GM12875 (cell line): Measurements from ENCODE around the gene CCL20.

Experiments
- H3K4me3 ChIP-seq: one replicate; pipeline ENCODE4 v1.5.1; 2011; ENCODE audit warnings: low read depth, low read length, control low read depth
- TF ChIP-seq, protein P1 (sequence below): IDR thresholded peaks from 2 replicates; pipeline ENCODE4 v1.5.1; 2011; ENCODE audit warnings: low read depth, mild to moderate bottlenecking, control low read depth, inconsistent platforms, low read length, moderate library complexity, borderline replicate concordance; ENCODE audit not compliant: insufficient read depth

CCL20 gene

DNA sequence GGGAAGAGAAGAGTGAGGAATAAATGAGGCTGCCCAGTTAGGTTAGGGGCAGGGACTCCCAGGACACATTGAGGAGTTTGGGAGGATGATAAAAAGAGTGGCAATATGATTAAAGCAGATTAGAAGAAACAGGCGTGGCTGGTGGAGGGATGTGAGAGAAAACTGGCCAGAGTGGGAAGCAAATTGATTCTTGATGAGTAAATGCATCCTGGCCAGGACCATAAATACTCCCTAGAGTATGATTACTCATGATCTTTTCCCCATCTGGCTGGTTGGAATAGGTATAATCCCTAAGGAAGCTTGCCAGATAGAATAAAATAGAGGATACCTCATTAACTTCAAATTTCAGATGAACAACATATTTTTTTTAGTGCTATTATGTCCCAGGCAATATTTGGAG lies 36.3 kb downstream of the CCL20 start:
- TF ChIP-seq, protein P1, sequence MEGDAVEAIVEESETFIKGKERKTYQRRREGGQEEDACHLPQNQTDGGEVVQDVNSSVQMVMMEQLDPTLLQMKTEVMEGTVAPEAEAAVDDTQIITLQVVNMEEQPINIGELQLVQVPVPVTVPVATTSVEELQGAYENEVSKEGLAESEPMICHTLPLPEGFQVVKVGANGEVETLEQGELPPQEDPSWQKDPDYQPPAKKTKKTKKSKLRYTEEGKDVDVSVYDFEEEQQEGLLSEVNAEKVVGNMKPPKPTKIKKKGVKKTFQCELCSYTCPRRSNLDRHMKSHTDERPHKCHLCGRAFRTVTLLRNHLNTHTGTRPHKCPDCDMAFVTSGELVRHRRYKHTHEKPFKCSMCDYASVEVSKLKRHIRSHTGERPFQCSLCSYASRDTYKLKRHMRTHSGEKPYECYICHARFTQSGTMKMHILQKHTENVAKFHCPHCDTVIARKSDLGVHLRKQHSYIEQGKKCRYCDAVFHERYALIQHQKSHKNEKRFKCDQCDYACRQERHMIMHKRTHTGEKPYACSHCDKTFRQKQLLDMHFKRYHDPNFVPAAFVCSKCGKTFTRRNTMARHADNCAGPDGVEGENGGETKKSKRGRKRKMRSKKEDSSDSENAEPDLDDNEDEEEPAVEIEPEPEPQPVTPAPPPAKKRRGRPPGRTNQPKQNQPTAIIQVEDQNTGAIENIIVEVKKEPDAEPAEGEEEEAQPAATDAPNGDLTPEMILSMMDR, result no peak
- no peak overlapping the region for H3K4me3 ChIP-seq

DNA sequence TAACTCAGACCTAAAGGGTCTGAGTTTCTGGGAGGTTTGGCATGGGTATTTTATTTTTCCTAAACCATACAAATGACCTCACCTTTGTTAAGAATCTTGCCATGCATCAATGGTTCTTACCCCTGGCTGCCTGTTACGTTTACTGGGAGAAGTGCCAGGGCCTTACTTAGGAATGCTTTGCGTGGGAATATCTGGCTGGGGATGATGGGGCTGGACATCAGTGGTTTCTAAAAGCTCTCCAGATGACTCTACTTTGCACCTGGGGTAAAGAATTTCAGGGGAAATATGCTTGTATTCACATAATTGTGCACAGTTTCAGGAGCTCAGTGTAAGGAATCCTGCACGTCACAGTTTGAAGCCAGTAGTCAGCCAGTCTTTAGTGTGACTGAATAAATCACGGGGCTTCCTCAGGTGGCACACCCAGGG lies 39.6 kb downstream of the CCL20 start:
- TF ChIP-seq, protein P1, result no peak
- H3K4me3 ChIP-seq, result no peak overlapping the region

DNA sequence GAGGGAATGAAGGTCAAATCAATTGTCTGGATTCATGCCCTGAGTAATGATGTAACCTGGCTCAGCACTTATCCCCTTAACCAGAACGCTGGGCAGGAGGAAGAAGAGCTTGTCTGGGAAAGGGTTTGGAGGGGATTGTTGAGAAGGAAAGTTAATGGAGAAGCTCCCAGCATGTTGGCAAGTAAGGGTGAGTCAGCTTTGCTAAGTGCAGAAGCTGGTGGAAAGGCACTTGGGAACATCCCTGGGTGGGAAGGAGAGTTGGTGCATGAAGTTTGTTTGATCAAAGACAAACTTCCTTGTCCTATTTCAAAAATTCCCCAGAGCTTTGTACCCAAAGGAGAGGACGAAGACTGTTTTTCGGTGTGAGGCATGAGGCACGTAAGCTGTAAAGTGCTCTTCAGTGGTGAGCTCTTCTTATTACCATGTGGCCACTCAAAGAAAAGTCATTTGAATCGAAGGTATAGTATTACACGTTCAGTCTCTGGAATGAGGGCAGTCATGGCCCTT lies 40.2 kb downstream of the CCL20 start:
- TF ChIP-seq, protein P1, result no peak
- no peak overlapping the region for H3K4me3 ChIP-seq

DNA sequence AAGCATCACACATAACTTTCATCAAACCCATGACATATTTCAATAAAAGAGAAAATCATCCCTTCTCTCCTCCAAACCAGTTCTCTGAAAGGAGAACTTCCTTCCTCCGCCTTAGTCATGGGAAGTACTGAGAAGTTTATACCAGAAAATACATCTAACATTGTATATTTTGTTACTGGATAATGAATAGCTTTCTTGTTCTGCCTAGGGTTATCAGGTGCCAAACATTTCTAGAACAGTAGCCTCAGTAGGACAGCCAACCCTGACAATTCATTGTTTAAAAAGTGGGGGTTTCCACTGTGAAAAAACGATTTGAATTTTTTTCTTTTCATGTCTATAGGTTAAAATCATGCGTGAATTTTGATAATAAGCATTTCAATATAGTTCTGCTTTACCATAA lies 41.8 kb downstream of the CCL20 start:
- TF ChIP-seq, protein P1, result no peak
- H3K4me3 ChIP-seq, result no peak overlapping the region

DNA sequence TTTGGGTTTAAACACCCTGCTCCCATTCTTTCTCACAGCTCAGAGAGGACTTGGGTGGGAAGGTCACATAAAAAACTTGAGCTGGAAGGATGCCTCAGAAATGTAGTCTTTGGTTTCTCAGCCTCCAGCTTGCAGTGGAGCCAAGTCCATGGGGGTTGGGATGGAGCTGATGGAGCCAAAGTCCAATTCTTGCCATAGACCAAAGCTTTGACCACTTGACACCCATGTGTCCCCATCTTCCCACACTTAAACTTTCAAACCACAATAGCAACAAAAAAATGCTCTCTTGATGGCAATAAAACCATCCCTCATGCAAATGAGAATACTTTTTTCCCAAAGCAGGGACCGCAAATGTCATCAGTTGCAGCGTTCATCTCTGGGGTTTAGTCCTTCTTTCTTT lies 43.1 kb downstream of the CCL20 start:
- TF ChIP-seq, protein P1, result no peak

DNA sequence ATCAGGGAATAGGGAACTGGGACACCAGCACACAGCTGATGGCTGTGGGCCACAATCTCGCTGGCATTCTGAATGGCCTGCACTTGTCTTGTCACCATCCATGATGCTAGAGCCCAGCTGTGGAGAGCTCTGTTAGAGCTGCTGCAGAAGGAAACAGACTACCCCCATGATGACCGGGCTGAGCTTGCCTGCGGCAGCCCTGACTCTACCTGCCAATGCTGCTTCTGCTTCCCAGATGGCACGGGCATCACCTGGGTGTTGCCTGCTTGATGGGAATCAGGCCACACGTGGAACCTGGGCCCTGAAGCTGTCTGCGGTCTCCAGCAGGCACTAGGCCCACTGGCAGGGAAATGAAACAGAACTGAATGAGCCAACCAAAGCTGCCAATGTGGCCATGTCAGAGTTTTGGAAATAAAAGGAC lies 46.6 kb downstream of the CCL20 start:
- TF ChIP-seq, protein P1, result no peak
- H3K4me3 ChIP-seq, result no peak overlapping the region

More for the DNA sequence above, 43.1 kb downstream of the CCL20 start:
- no peak overlapping the region for H3K4me3 ChIP-seq

DNA sequence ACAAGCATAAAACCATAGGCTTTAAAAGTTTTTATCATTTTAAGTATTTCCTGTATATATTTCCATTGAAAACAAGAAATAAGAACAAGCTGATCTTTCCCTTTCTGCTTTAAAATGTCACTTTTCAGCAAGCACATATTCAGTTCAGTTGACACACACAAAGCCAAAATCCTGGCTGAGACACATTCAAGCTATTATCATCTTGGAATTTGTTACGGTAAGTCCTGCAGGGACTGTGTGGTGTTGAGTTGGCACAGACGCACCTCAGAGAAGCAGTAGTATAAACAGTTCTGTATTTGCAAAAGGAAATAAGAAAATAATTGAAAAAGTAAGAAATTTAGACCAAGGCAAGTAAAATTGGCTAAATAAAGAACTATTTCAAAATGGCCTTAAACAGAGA lies 47.4 kb downstream of the CCL20 start:
- H3K4me3 ChIP-seq, result no peak overlapping the region
- TF ChIP-seq, protein P1, result no peak
